Activated naive CD8-positive, alpha-beta T cell treated with anti-CD3 and anti-CD28 coated beads, Interleukin-2, amount 10 ng/mL, durations not matched to agents 7 days and 5 days (primary cell): ENCODE measurements around the gene EPAS1. TPM values are rescaled to one million over a fixed set of nuclear protein-coding genes. Genes with fewer than 3 reads are reported as not detected.

Experiments
- ATAC-seq: fragments of 150-1000 bp; cut with Tn5 transposase; one replicate; pipeline ENCODE4 v1.10.0; 2021; ENCODE audit warnings: low read depth, moderate library complexity
- POLR2A ChIA-PET: fragments of 350-600 bp; sonication (Branson Sonifier 250); formaldehyde crosslinking; loops from one replicate; lab custom pipeline; 2021; ENCODE audit warnings: antibody characterized with exemption; lab: Charles Lee
- DNase-seq: peaks from one replicate; pipeline ENCODE4 v3.0.0; 2021
- H3K27ac Mint-ChIP-seq: one replicate; pipeline ENCODE4 v1.8.0; 2022; ENCODE audit warnings: mild to moderate bottlenecking, mixed read lengths
- H3K27me3 Mint-ChIP-seq: one replicate; pipeline ENCODE4 v1.8.0; 2022; ENCODE audit warnings: mild to moderate bottlenecking, moderate library complexity, mixed read lengths
- H3K36me3 Mint-ChIP-seq: one replicate; pipeline ENCODE4 v1.8.0; 2021; ENCODE audit warnings: mild to moderate bottlenecking, mixed read lengths
- H3K4me1 Mint-ChIP-seq: one replicate; pipeline ENCODE4 v1.8.0; 2021; ENCODE audit warnings: mixed read lengths
- H3K4me3 Mint-ChIP-seq: one replicate; pipeline ENCODE4 v1.8.0; 2022; ENCODE audit warnings: mild to moderate bottlenecking, moderate library complexity, mixed read lengths
- H3K9me3 Mint-ChIP-seq: one replicate; pipeline ENCODE4 v1.8.0; 2021; ENCODE audit warnings: mixed read lengths
- total RNA-seq, 2 experiments: library from RNA; stranded (reverse); gene quantifications; one replicate each; pipeline ENCODE4 v1.2.3, GENCODE V29; 2021

EPAS1 gene
- total RNA-seq, 2 experiments from 2014 or later: 11.7 to 13.1 TPM

DNA sequence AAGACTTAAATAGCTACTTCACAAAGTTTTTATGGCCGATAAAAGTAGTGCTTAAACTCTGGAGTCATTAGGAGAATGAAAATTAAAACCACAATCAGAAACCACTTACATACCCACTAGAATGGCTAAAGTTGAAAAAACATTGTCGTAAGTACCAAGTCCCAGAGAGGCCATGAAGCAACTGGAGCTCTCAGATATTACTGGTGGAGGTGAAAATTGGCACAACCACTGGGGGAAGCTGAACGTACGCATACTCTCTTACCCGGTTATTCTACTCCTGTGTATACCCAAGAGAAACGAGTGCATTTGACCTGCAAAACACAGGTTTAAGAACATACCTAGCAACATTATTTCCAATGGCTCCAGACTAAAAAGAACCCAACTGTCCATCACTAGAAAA is 105.7 kb downstream of the EPAS1 start:
- no peak overlapping the region for H3K27ac Mint-ChIP-seq
- no peak for ATAC-seq
- H3K36me3 Mint-ChIP-seq: no peaks in the 10 kb centered on the region
- DNase-seq: no peak
- POLR2A ChIA-PET: no interaction called here
- H3K9me3 Mint-ChIP-seq: no peaks in the 10 kb centered on the region
- H3K4me3 Mint-ChIP-seq: no peak overlapping the region
- H3K27me3 Mint-ChIP-seq: peaks cover 22% of the 10 kb centered on the region
- H3K4me1 Mint-ChIP-seq: no peaks in the 10 kb centered on the region

DNA sequence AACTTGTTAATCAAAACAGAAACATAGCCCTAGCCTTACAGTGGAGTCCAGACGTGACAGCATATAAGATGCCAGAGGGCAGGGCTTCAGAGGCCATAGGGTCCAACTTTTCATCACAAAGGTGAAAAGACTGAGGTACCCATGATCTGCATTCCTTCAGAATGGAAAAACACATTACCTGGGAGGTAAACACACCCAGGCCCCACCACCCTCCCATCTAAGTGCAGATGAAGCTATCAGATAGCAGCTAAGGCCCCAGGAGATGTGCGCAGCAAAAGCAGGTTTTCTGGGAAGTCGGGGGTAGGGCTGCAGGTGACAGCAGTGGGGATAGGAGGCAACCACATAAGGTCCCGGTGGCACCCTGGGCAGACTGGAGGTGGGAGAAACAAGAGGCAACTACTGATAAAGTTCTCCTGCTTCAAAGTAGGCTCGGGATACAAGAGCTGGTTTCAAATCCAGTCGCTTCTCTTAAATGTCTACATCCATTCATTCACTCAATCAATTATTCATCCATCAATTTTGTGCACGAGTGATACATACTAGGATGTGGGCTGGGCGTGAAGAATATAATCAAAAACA is 107.1 kb downstream of the EPAS1 start:
- ATAC-seq (no peak), DNase-seq (no peak)
- Mint-ChIP-seq H3K36me3 (no peaks in the 10 kb centered on the region), H3K4me3 (no peak overlapping the region), H3K27me3 (peaks cover 13% of the 10 kb centered on the region), H3K27ac (no peak overlapping the region), H3K9me3 (no peaks in the 10 kb centered on the region), H3K4me1 (no peaks in the 10 kb centered on the region)
- POLR2A ChIA-PET: no interaction called here

DNA sequence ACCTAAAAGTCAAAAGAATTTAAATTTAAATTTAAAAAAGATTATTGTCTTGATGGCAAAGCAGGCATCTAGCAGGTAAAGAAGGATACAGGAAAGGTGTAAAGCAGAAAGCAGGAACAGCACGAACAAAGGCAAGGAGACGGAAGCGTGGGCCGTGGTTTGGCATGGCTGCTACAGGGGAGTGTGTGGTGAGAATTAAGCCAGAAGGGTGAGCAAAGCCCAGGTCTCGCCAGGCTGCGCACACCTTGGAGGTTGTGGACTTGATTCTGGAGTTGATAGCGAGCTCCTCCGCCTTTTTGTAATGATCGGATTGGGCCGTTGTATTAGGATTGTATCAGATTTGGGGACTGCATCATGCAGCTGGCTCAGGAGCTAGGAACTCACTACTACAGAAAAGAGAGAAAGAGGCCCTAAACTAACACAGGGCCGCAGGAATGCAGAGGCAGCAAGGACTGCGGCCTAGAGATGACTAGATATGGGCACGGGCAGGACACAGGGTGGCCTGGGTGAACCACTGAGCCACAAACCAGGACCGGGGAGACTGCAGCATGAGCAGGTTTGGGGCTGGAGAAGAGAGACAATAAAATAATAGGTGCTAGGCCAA is 110.7 kb downstream of the EPAS1 start:
- Mint-ChIP-seq H3K36me3 (no peaks in the 10 kb centered on the region), H3K4me3 (no peak overlapping the region), H3K4me1 (no peaks in the 10 kb centered on the region), H3K9me3 (no peaks in the 10 kb centered on the region), H3K27me3 (no peaks in the 10 kb centered on the region), H3K27ac (no peak overlapping the region)
- DNase-seq: no peak
- POLR2A ChIA-PET: no interaction called here
- ATAC-seq: no peak

DNA sequence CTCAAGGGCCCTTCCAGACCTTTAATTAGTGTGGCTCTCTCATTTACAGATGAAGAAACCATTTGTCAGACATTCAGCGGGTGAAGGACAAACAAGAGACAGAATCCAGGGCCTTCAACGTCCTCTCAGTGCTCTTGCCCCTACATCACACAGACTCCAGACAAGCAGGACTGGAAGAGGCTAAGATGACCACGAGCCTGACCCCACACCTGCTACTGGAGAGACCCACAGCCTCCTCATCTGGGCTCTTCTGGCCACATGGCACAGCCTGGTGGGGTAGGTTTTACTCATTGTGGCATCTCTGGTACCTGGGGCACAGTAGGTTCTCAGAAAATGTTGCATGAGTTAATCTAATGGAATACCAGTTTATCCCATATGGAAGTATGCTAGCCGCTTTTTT is 112.5 kb downstream of the EPAS1 start:
- POLR2A ChIA-PET: no interaction called here
- DNase-seq (no peak), ATAC-seq (no peak)
- Mint-ChIP-seq H3K27ac (no peak overlapping the region), H3K36me3 (no peaks in the 10 kb centered on the region), H3K9me3 (no peaks in the 10 kb centered on the region), H3K4me1 (no peaks in the 10 kb centered on the region), H3K27me3 (no peaks in the 10 kb centered on the region), H3K4me3 (no peak overlapping the region)

DNA sequence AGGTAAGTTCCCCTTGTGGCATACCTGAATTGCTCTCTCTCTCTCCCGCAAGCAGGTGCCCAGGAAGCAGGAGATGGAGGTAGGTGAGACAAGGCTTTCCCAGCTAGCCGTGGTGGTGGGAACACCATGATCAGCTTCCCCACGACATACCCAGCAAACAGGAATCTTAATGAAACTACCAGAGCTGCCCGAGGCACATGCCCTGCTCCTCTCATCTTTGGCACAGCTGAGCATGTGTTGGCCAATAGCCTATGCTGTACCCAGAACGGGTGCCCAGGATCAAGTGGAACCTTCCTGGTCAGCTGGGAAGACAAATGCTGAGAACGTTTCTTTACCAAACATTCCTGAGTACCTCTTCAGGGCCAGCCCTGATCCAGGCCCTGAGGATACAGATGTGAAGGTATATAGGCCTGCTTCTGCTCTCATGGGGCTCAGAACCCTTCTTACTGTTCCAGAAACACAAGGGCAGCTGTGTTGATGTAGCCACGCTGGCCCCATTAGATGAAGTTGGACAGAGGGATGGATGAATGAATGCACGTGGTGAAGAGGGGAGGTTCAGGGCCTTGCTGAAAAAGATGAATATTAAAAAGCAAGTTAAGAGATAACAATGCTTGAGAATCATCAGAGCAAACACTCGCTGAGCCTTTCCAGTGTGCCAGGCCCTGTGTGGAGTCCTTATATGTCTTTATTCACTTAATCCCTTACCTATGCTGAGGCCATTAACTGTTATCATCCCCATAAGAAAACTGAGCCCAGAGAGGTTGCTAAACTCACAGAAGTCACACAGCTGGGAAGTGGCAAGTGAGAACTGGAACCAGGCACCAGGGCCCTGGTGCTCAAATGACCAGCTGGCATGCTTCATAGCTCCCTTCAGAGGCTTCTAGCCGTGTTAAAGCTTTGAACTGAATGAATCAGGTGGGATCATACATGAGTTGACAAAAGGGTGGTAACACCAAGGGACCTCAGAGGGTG is 113.4 kb downstream of the EPAS1 start:
- Mint-ChIP-seq H3K9me3 (peaks cover 3% of the 10 kb centered on the region), H3K27ac (no peak overlapping the region), H3K4me3 (no peak overlapping the region), H3K4me1 (no peaks in the 10 kb centered on the region), H3K36me3 (peaks cover 2% of the 10 kb centered on the region), H3K27me3 (no peaks in the 10 kb centered on the region)
- POLR2A ChIA-PET: no interaction called here
- DNase-seq: no peak
- no peak for ATAC-seq

DNA sequence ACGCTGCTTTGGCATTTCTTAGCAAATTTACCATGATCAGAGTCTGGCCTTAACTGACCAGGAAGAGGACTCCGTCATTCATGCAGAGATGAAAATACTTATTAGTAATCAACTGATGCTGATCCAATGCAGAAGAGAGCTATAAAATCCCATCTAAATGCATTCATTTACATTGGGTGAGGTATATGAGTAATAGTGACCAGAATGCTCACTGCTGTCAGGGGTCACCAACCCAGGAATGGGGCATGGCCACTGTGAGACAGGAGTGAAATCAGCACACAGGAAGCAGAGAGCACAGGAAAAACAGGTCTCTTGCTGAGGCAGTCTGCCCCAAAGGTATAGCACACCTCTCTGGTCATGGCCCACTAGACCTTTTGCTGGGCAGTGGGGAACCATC is 114.0 kb downstream of the EPAS1 start:
- Mint-ChIP-seq H3K4me1 (no peaks in the 10 kb centered on the region), H3K36me3 (peaks cover 2% of the 10 kb centered on the region), H3K4me3 (no peak overlapping the region), H3K27ac (no peak overlapping the region), H3K27me3 (no peaks in the 10 kb centered on the region), H3K9me3 (peaks cover 4% of the 10 kb centered on the region)
- ATAC-seq (no peak), DNase-seq (no peak)
- POLR2A ChIA-PET: no interaction called here

DNA sequence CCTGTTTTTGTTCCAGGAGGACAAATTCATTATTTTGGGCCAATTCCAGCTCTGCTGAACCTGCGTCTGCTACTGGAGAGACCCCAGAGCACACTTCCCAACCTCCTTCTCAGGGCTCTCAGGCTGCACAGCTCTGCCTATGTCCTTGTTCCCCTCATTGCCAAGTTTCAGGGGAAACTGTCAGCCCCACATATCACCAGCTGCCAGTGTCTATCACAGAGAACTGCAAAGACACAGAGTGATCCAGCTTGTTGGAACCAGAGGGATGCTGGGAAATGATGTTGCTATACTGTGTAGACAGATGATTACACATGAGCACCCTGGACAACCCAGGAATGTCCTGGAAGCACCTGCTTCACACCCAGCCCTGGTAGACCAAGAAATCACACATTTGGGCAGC is 114.8 kb downstream of the EPAS1 start:
- no peak for DNase-seq
- H3K27ac Mint-ChIP-seq: no peak overlapping the region
- no peak overlapping the region for H3K4me3 Mint-ChIP-seq
- H3K4me1 Mint-ChIP-seq: no peaks in the 10 kb centered on the region
- ATAC-seq: no peak
- POLR2A ChIA-PET: no interaction called here
- no peaks in the 10 kb centered on the region for H3K27me3 Mint-ChIP-seq
- peaks cover 8% of the 10 kb centered on the region for H3K9me3 Mint-ChIP-seq
- H3K36me3 Mint-ChIP-seq: peaks cover 2% of the 10 kb centered on the region

DNA sequence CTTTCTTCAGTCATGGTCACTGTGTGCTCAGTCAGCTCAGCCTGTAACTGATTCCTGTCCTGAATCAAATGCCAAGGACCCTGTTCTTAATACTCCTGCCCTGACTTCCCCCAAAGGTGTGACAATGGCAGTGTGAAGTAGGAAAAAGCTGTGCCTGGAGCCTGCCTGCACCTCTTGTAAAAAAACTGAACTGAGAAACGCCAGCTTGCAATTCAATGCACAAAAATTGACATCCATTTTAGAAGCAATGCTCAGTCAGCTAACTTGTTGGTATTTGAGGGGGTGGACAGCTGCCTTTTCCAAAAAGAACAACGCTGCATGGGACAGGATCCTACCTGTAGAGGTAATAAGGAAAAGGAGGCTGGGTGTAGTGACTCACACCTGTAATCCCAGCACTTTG is 115.9 kb downstream of the EPAS1 start:
- H3K36me3 Mint-ChIP-seq: peaks cover 2% of the 10 kb centered on the region
- DNase-seq: no peak

DNA sequence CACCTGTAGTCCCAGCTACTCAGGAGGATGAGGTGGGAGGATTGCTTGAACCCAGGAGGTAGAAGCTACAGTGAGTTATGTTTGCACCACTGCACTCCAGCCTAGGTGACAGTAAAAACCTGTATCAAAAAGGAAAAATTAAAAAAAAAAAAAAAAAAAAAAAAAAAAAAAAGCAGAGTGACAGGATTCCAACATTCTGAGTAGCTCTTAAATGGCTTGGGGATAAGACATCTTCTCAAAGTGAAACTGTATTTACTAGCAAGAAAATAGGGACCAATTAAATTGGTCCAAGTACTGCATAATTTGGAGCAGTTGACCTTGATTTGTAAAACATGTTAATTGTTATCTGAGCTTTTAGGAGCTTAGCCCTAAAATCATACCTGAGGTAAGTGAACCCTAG is 116.4 kb downstream of the EPAS1 start:
- Mint-ChIP-seq H3K4me1 (no peaks in the 10 kb centered on the region), H3K36me3 (peaks cover 2% of the 10 kb centered on the region), H3K9me3 (peaks cover 14% of the 10 kb centered on the region), H3K4me3 (no peak overlapping the region), H3K27me3 (no peaks in the 10 kb centered on the region), H3K27ac (no peak overlapping the region)
- DNase-seq (no peak), ATAC-seq (no peak)
- POLR2A ChIA-PET: no interaction called here

More for the DNA sequence above, 115.9 kb downstream of the EPAS1 start:
- Mint-ChIP-seq H3K27ac (no peak overlapping the region), H3K9me3 (peaks cover 10% of the 10 kb centered on the region), H3K27me3 (no peaks in the 10 kb centered on the region), H3K4me1 (no peaks in the 10 kb centered on the region), H3K4me3 (no peak overlapping the region)
- POLR2A ChIA-PET: no interaction called here
- ATAC-seq: no peak

DNA sequence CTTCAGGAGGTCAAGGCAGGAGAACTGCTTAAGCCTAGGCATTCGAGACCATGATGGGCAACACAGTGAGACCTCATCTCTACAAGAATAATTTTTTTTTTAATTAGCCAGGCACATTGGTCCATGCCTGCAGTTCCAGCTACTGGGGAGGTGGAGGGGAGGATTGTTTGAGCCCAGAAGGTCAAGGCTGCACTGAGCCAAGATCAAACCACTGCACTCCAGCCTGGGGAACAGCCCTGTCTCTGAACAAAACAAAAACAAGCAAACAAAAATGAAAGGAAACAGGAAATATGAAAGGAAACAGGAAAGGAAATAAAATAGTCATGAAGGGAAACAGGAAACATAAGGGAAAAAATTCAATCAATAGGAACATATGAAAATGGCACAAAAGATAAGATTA is 117.5 kb downstream of the EPAS1 start:
- Mint-ChIP-seq H3K27ac (no peak overlapping the region), H3K4me3 (no peak overlapping the region), H3K4me1 (no peaks in the 10 kb centered on the region), H3K36me3 (peaks cover 2% of the 10 kb centered on the region), H3K9me3 (peaks cover 17% of the 10 kb centered on the region), H3K27me3 (peaks cover 3% of the 10 kb centered on the region)
- DNase-seq: no peak
- POLR2A ChIA-PET: no interaction called here
- ATAC-seq: no peak

DNA sequence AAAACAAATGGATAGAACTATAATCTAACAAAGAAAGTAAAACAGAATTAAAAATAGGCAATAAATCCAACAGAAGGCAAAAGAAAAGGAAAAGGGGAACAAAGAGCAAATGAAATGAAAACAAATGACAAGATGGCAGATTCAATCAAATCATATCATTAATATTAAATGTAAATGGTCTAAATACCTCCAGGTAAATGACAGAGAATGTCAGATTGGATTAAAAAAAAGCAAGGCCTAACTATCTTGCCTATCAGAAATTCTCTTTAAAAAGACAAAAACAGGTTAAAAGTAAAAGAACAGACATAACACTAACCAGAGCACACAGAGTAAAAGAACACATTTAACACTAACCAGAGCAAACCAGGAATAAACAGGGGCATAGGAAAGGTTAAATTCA is 119.1 kb downstream of the EPAS1 start:
- no peaks in the 10 kb centered on the region for H3K4me1 Mint-ChIP-seq
- H3K4me3 Mint-ChIP-seq: no peak overlapping the region
- H3K36me3 Mint-ChIP-seq: peaks cover 2% of the 10 kb centered on the region

DNA sequence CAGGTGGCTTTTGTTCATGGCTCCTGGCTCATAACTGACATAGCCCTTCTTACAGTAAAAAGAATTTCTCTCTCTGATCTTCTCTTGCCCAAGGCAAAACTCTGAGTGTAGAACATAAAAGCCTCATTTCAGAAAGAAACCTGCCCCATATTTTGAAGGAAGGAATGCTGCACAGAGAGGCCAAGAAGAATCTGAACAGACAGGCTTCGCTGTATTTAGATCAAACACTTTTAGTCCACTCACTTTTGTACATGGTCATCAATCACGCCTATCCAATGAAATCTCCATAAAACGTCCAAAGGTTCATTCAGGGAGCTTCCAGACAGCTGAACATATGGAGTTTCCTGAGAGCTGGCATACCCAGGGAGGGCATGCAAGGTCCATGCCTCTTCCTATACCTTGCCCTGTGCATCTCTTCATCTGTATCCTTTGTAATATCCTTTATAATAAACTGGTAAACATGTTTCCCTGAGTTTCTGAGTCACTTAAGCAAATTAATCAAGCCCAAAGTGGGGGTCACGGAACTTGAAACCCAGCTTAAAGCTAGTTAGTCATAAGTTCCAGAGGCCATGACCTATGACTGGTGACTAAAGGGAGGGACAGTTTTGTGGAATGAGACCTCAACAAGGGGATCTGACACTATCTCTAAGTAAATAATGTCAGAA is 119.7 kb downstream of the EPAS1 start:
- H3K4me1 Mint-ChIP-seq: no peaks in the 10 kb centered on the region
- no peak for DNase-seq
- no peak overlapping the region for H3K4me3 Mint-ChIP-seq
- ATAC-seq: no peak
- peaks cover 2% of the 10 kb centered on the region for H3K36me3 Mint-ChIP-seq
- H3K27me3 Mint-ChIP-seq: peaks cover 4% of the 10 kb centered on the region
- peaks cover 19% of the 10 kb centered on the region for H3K9me3 Mint-ChIP-seq
- POLR2A ChIA-PET: no interaction called here
- no peak overlapping the region for H3K27ac Mint-ChIP-seq

More for the DNA sequence above, 119.1 kb downstream of the EPAS1 start:
- Mint-ChIP-seq H3K27ac (no peak overlapping the region), H3K9me3 (peaks cover 19% of the 10 kb centered on the region), H3K27me3 (peaks cover 4% of the 10 kb centered on the region)
- ATAC-seq: no peak
- no peak for DNase-seq
- POLR2A ChIA-PET: no interaction called here

DNA sequence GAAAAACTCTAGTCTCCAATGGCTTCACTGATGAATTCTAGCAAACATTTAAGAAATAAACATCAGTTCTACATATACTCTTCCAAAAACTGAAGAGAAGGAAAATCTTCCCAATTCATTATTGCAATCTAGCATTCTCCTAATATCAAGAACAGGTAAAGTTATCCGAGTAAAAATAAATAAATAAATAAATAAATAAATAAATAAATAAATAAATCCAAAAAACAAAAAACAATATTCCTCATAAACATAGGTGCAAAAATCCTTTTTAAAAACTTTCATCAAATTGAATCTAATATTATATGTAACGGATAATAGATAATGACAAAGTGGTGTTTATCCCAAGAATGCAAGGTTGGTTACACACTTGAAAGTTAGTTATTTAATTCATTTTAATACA is 123.7 kb downstream of the EPAS1 start:
- H3K36me3 Mint-ChIP-seq: no peaks in the 10 kb centered on the region
- POLR2A ChIA-PET: no interaction called here
- no peak for ATAC-seq

More for the DNA sequence above, 123.7 kb downstream of the EPAS1 start:
- no peak for DNase-seq
- Mint-ChIP-seq H3K4me1 (no peaks in the 10 kb centered on the region), H3K9me3 (peaks cover 16% of the 10 kb centered on the region), H3K27me3 (peaks cover 4% of the 10 kb centered on the region), H3K4me3 (no peak overlapping the region), H3K27ac (no peak overlapping the region)
